ENCODE measurements around the gene HERC2. TPM values are rescaled to one million over a fixed set of nuclear protein-coding genes. Genes with fewer than 3 reads are reported as not detected.

The HERC2 gene
- total and polyA plus RNA-seq, 9 of the 15 experiments (the other 6 are each of a cell fraction or from before 2014, with no cell fraction given) = 10.6 to 84.0 (median 42.6) TPM

DNA sequence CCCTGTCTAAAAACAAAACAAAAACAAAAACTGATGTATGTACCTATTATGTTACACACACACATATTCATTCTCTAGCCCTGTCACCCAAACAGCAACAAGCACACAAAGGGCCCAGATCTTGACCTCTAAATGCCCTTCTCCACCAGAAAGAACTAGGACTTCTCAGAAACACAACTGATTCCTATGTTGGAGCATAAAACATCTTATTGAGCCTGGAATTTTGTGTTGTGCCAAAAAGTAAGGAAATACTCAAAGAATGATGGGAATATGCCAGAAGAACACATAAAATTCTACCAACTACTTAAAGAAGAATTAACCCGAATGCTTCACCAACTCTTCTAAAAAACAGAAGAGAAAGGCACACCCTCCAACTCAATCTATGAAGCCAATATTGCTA is 156.2 kb downstream of the HERC2 start:
- FAIRE-seq (no peak), ATAC-seq (no peak), DNase-seq (ENCODE audit: extremely low read depth in 1 of 4, low spot score in 3 of 4) (no peak)
- POLR2A ChIA-PET = no interaction called here
- intact Hi-C loops (cut with micrococcal nuclease) (no loop called here), in situ Hi-C loops (cut with MboI) (no loop called here)
- peaks cover 91% of the 10 kb centered on the region for H3K36me3 ChIP-seq (ENCODE audit: control insufficient read depth, insufficient read depth, low read length)
- no peak overlapping the region for H3K4me2 ChIP-seq (ENCODE audit: insufficient read depth, low read length)
- CTCF ChIA-PET (ENCODE audit: low intra/inter-chr PET ratio) = no interaction called here
- H3K79me2 ChIP-seq (ENCODE audit: control insufficient read depth, insufficient read depth, low read length) = no peaks in the 10 kb centered on the region
- no peak overlapping the region for H3K9ac ChIP-seq (ENCODE audit: insufficient read depth in 1 of 2, low read depth in 2 of 2, low read length in 2 of 2)
- H3K4me1 ChIP-seq (replicated peaks in 1 of 2; ENCODE audit: control insufficient read depth in 2 of 2, insufficient read depth in 2 of 2, low read length in 2 of 2) = peaks cover 3% of the 10 kb centered on the region in 2 experiments; a peak in 2 of 5 replicates
- peaks cover 3% of the 10 kb centered on the region for H3K9me1 ChIP-seq (ENCODE audit: control insufficient read depth, insufficient read depth, low read length)
- H3K4me3 ChIP-seq = no peak overlapping the region
- H2AFZ ChIP-seq (ENCODE audit: low read depth, low read length) = no peak overlapping the region
- no peaks in the 10 kb centered on the region for H4K20me1 ChIP-seq (replicated peaks; ENCODE audit: control insufficient read depth, insufficient read depth, low read length)
- no peaks in the 10 kb centered on the region; the same call in 1 of the 2 replicates for H3K9me3 ChIP-seq (replicated peaks; ENCODE audit: control insufficient read depth, insufficient read depth, low read depth, low read length)
- no peaks in the 10 kb centered on the region for H3K27me3 ChIP-seq (ENCODE audit: control insufficient read depth in 2 of 2, insufficient read depth in 2 of 2, low read length in 2 of 2)
- WGBS (ENCODE audit: insufficient coverage, low coverage, missing lambda C conversion rate) = 100% methylated on average over 1 of the region's 1 CpG
- no peak overlapping the region for H3K27ac ChIP-seq (ENCODE audit: extremely low read depth, low read depth, low read length)
- BruUV-seq (replicated peaks) = no TSS peak
- no peak for TF ChIP-seq ZNF561 (CRISPR knock-in tag; conservative IDR thresholded peaks at IDR 0.05)
- TF ChIP-seq KHSRP (IDR thresholded peaks at IDR 0.05) = no peak
- no peak for TF ChIP-seq GATAD2B (IDR thresholded peaks at IDR 0.05; ENCODE audit: borderline replicate concordance)
- TF ChIP-seq, protein P1, sequence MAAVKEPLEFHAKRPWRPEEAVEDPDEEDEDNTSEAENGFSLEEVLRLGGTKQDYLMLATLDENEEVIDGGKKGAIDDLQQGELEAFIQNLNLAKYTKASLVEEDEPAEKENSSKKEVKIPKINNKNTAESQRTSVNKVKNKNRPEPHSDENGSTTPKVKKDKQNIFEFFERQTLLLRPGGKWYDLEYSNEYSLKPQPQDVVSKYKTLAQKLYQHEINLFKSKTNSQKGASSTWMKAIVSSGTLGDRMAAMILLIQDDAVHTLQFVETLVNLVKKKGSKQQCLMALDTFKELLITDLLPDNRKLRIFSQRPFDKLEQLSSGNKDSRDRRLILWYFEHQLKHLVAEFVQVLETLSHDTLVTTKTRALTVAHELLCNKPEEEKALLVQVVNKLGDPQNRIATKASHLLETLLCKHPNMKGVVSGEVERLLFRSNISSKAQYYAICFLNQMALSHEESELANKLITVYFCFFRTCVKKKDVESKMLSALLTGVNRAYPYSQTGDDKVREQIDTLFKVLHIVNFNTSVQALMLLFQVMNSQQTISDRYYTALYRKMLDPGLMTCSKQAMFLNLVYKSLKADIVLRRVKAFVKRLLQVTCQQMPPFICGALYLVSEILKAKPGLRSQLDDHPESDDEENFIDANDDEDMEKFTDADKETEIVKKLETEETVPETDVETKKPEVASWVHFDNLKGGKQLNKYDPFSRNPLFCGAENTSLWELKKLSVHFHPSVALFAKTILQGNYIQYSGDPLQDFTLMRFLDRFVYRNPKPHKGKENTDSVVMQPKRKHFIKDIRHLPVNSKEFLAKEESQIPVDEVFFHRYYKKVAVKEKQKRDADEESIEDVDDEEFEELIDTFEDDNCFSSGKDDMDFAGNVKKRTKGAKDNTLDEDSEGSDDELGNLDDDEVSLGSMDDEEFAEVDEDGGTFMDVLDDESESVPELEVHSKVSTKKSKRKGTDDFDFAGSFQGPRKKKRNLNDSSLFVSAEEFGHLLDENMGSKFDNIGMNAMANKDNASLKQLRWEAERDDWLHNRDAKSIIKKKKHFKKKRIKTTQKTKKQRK (IDR thresholded peaks at IDR 0.05; ENCODE audit: borderline replicate concordance, low read depth, low read length) = no peak
- no peak for TF ChIP-seq THAP12 (CRISPR knock-in tag; IDR thresholded peaks at IDR 0.05)
- TF ChIP-seq ZEB2 (IDR thresholded peaks at IDR 0.05) = no peak
- no peak for TF ChIP-seq BDP1 (IDR thresholded peaks at IDR 0.05; ENCODE audit: insufficient read depth, insufficient read length)
- no peak for TF ChIP-seq SLC30A9 (CRISPR knock-in tag; IDR thresholded peaks at IDR 0.05)
- no peak for TF ChIP-seq CBX1 (IDR thresholded peaks at IDR 0.05; ENCODE audit: low read depth)
- TF ChIP-seq TAF7 (tag; IDR thresholded peaks at IDR 0.05) = no peak
- TF ChIP-seq, protein P2, sequence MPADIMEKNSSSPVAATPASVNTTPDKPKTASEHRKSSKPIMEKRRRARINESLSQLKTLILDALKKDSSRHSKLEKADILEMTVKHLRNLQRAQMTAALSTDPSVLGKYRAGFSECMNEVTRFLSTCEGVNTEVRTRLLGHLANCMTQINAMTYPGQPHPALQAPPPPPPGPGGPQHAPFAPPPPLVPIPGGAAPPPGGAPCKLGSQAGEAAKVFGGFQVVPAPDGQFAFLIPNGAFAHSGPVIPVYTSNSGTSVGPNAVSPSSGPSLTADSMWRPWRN (IDR thresholded peaks at IDR 0.05; ENCODE audit: low read depth) = no peak
- no peak for TF ChIP-seq SMARCA4 (IDR thresholded peaks at IDR 0.05)
